GM18861 (cell line): ENCODE data around the gene SCYGR1.
"Not testable (repeated sequence)": the region's sequence is repeated elsewhere in the genome, so short reads cannot be mapped to it uniquely, and the experiment has no call there.

Source experiments
- ATAC-seq: cut with Tn5 transposase; IDR thresholded peaks from one replicate; pipeline ENCODE4 v1.9.1; 2021; ENCODE audit not compliant: unreplicated experiment

Gene SCYGR1

DNA sequence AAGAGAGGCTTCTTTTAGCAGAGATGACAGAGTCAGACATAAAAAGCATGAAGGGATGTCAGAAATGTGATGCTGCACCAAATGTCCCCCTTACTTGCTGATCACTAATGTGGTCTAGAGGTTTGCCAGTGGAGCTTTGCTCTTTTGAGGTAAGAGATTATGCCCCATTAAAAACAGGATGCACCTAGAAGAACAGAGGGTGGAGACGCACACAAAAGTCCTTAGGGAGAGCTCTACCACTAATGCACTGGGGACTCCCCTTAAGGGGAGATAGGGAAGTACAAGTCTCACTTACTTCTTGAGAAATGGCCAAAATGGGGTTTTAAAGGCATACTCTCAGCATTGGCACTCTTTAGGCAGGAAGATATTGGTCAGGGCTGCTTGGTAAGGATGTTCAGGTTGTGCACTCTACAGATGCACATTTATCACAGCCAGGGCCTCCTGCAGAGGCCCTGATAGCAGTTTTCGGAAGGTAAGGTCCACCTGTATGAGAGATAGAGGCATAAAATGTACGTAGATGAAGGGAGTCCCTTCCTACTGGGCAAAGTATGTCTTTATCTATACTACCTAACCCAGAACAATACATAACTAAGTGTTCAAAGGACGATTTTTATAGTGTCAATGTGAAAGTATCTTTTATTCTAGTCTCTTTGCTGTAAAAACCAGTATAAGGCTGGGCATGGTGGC lies 17.0 kb upstream of the SCYGR1 start:
- no peak for ATAC-seq

DNA sequence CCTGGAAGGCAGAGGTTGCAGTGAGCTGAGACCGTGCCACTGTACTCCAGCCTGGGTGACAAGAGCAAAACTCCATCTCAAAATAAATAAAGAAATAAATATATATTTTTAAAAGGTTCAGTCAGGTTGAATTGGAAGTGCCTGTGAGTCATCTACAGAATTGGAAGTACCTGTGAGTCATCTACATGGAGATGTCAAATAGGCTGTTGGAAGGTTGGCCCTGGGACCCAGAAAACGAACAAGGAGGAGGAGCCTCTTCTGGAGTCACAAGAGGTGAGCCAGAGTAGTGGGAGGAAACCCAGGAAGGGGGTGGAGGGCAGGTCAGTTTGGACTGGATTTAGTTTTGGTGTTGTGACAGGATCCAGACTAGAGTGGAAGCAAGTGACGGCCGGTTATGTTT lies 15.2 kb upstream of the SCYGR1 start:
- ATAC-seq: no peak

GRCh38 chr2:227402321-227402720 lies 14.6 kb upstream of the SCYGR1 start:
- no peak for ATAC-seq

DNA sequence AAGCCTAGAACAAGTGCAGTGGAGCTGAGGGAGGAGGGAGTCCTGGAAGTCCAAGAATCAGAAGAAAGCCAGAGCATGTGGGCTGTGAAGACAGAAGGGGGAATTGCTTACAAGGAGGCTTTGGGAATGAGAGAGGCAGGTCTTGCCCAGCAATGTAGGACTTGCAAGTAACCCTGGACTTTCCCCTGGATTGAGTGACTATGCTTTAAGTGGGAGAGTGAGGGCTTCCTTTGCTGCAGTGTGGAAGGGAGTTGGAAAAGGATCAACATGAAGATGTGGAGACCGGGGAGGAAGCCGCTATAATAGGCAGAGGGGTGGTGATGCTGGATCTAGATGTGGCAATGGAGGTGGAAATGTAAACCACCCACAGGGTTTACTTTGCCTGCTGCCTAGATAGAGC lies 13.8 kb upstream of the SCYGR1 start:
- no peak for ATAC-seq

- no peak for ATAC-seq
Observed at GRCh38 chr2:227398684-227399670, 11.2 kb upstream of the SCYGR1 start.

GRCh38 chr2:227397562-227397961 lies 9.8 kb upstream of the SCYGR1 start:
- no peak for ATAC-seq

GRCh38 chr2:227395556-227395955 lies 7.8 kb upstream of the SCYGR1 start:
- no peak for ATAC-seq

DNA sequence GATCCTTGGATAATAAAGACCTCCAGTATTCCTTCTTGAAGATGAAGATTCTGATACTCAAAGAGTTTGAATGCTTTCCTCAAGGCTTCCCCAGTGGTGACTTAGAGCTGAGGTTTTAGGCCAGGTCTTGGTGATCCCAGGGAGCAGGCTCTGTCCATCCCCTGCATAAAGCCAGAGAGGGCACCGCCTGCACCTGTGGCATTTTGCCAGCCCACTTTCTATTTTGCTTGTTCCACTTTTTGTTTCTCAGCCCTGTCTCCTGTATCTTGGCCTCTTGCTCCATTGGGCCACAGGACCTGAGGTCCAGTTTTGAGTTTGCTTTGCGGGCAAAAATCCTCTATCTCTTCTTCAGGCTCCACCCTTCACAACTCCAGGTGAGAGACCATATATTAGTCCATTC lies 6.7 kb upstream of the SCYGR1 start:
- no peak for ATAC-seq

DNA sequence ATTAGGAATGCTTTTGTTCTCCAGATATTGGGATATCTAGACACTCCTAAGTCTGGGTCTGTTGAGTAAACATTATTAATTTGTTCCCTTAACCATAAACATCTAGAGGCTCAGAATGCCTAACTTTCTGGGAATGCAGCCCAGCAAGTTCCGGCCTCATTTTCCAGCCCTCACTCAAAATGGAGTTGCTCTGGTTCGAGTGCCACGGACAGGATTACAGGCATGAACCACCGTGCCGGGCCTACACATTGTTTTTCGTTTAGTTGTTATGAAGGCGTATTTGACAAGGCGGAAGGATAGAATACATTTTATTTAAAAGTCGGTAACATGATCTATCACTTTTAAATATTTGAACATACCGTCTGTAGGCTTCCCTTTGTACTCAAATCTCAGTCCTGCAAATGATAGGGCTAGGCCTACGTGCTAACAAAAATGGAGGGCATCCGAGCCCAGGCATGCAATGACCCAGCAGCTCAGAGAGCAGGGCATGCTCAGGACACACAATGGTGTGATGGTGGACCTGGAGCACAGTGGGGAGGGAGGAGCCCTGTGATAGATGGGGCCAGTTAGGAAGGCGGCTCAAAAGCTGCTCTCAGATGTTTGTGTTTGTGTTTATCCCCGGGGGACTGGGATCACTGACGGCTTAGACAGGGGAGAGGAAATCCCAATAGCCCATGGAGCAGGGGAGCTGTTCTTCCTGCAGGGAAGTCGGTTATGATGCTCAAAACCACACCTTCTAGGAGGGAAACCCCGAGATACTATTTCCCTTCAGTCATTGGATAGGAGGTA lies 2.9 kb upstream of the SCYGR1 start:
- ATAC-seq: no peak

GRCh38 chr2:227389661-227390060 lies 1.9 kb upstream of the SCYGR1 start:
- ATAC-seq: no peak

DNA sequence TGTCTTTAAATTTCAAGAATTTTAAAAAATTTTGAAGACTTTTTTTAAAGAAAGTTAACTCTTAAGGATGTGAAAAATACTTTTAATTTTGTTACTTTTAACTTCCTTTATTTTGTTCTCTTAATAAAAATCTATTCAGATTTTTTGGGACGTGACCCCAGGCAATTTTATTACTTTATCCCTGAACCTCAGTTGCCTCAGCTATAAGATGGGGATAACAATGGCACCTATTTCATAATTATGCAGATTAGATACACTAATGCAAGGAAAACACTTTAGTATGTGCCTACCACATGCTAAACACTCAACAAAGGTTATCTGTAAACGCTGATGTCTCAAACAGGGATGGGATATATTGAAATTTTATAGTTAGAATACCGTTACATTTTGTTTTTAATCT lies 1.5 kb upstream of the SCYGR1 start:
- no peak for ATAC-seq

DNA sequence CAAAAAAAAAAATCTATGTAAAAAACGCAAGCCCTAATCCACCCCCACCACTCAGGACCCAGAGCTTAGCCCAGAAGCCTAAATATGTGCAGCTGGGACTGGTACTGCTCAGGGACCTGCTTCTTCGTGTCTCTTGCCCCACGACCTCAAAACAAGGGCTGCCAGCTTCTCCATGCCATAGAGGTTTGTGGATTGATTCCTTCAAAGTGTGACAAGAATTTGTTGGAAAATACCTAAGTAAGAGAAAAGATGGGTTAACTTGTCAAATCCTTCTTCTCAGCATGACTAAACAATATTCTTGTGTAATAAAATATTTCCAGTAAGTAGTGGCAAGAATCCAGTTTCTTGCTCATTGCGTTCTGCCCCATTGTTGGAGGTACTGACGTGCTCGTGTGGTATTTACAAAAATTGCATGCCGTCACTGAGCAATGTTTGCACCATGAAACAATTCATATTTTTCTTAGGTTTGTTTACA lies 825 bp upstream of the SCYGR1 start:
- ATAC-seq: no peak

DNA sequence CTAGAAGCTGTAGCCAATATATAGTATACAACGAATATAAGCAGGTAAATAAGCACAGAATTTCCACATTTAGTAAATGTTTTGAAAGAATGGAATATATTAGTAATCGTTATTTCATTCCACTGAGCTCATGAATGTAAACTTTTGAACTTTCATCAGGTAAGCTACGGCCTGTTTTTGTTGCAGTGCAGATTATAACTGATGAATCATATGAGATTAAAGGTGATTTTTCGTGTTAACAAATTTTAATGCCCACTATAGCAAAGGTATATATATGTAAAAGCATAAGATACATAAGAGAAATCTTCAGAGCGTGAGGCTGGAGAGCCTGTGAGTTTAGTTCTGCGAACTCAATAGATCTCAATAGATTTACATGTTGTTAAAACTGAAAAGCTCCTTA lies 1.1 kb downstream of the SCYGR1 start:
- ATAC-seq: no peak

DNA sequence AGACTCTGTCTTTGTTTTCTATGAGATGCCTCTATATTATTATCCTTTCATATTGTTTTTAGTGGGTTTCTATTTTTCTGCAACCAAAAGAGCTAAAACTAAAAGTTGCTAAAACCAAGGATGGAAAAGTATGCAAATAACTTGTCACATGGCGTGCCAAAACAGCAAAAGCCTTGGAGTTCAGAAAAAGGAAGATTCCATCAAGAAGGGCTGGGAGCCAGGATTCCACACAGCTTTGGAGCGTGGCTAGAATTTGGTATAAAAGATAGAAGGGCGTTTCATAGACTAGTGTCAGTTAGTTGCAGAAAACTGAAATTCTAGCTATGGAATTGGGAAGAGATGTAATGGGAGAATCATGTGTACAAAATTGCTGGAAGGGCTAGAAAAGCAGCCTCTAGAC lies 4.1 kb downstream of the SCYGR1 start:
- ATAC-seq: no peak

DNA sequence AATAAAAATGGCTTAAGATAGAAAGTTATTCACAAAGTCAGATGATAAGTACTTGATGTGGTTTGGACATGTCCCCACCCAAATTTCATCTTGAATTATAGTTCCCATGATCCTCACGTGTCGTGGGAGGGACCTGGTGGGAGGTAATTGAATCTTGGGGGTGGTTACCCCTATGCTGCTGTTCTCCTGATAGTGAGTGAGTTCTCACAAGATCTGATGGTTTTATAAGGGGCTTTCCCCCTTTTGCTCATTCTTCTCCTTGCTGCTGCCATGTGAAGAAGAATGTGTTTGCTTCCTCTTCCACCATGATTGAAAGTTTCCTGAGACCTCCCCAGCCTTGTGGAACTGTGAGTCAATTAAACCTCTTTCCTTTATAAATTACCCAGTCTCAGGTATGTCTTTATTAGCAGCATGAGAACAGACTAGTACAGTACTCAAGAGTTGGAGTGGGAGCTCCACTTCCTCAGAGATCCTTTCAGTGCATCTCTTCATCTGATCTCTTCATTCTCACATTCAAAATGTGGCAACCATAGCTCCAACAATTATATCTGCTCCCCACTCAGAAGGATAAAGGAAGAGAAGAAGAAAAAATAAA lies 5.4 kb downstream of the SCYGR1 start:
- ATAC-seq: not testable (repeated sequence)

DNA sequence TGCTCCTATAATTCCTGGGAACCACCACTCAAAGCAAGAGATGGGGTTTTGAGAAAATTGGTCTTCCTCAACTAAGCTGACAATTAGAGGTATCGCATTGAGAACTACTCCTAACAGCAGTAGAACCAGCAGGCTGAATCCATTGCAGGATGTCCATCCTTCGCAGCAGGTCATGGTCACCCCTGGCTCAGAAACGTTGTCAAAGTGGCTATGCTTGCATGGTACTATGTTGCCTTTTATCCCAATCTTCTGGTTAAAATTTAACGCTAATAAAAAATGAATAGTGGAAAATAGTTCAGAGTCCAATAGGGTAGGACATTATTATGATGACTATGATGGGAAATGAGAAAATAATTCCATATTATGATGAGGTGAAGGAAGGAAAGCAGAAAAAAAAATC lies 8.7 kb downstream of the SCYGR1 start, which contains the start of gene TM4SF20:
TM4SF20 (minus strand) TSS at position 212 of the 400 bp plus-strand sequence; CDS start at position 174, 38 bp downstream.
- no peak for ATAC-seq

DNA sequence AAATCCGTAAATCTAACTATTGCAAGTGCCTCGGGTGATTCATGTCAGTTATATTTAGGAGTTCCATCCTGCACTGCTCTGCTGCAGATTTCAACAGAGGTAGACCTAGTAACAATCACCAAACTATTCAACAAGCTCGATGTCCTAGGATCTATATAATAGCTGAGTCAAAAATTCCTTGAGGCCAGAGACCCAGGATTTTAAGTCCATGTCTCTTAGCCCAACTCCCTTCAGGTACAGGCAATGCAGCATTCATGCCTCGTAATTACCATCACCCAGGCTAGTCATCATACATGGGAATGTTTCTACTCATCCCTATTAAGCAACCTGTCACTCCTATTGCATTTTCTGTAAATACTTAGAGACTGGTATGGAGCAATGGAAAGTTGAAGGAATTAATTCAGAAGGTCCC lies 9.4 kb downstream of the SCYGR1 start:
- ATAC-seq: no peak

- ATAC-seq: no peak
Observed at GRCh38 chr2:227377467-227378351, 10.0 kb downstream of the SCYGR1 start.

DNA sequence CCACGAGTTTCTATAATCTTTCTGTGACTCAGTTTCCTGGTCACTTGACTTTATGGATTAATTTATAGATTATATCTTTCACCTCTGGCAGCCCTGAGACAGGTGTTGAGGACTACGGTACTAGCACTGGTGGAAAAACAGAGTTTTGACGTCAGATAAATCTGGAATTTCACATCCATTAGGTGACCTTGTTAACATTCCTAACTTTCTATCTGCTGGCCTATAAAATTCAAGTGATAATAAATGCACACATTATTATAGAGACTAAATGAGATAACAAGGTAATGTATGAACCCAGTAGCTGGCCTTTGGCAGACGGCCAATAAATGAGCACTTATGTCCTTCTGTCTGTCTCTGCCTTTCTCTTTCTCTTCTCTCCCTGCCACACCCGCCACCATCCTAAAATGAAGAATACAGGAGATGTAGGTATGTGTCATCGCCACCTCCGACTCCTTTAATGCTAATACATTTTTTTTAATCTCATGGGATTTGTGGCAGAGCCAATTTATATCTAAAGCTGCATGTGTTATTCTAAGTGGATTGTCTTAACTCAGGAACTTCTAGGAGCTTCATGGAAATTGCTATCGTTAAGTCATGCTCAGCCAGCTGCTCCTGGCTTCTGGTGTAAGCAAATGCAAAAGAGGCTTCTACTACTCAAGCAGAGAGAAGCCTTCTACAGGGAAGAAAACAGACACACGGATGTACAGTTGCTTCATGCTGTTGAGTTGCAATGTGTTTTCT lies 10.9 kb downstream of the SCYGR1 start:
- no peak for ATAC-seq
